HG03457 (cell line): ENCODE measurements around the gene LRRC4C.
"Not testable (repeated sequence)": the region's sequence is repeated elsewhere in the genome, so short reads cannot be mapped to it uniquely, and the experiment has no call there.

ENCODE experiments used
- ATAC-seq: cut with Tn5 transposase; IDR thresholded peaks from one replicate; pipeline ENCODE4 v1.9.1; 2021; ENCODE audit warnings: moderate number of reproducible peaks; ENCODE audit not compliant: unreplicated experiment

Gene LRRC4C

GRCh38 chr11:40921246-40921645 lies 538.2 kb downstream of the LRRC4C start:
- no peak for ATAC-seq

GRCh38 chr11:40910774-40911173 lies 548.7 kb downstream of the LRRC4C start:
- not testable (repeated sequence) for ATAC-seq

GRCh38 chr11:40894501-40894900 lies 565.0 kb downstream of the LRRC4C start:
- no peak for ATAC-seq

- ATAC-seq = no peak
Measured at GRCh38 chr11:40885250-40885954, 574.0 kb downstream of the LRRC4C start.

GRCh38 chr11:40882301-40882700 lies 577.2 kb downstream of the LRRC4C start:
- ATAC-seq = no peak

- ATAC-seq = no peak
Measured at GRCh38 chr11:40879911-40880310, 579.5 kb downstream of the LRRC4C start.

GRCh38 chr11:40877981-40878380 lies 581.5 kb downstream of the LRRC4C start:
- ATAC-seq = no peak

- no peak for ATAC-seq
Measured at GRCh38 chr11:40877256-40877655, 582.2 kb downstream of the LRRC4C start.

GRCh38 chr11:40867991-40868632 lies 591.3 kb downstream of the LRRC4C start:
- ATAC-seq = no peak

GRCh38 chr11:40857754-40858153 lies 601.7 kb downstream of the LRRC4C start:
- ATAC-seq = not testable (repeated sequence)

GRCh38 chr11:40842750-40843339 lies 616.6 kb downstream of the LRRC4C start:
- no peak for ATAC-seq

GRCh38 chr11:40841231-40841630 lies 618.2 kb downstream of the LRRC4C start:
- no peak for ATAC-seq

GRCh38 chr11:40838181-40838683 lies 621.2 kb downstream of the LRRC4C start:
- no peak for ATAC-seq

- ATAC-seq = no peak
Measured at GRCh38 chr11:40827116-40827515, 632.3 kb downstream of the LRRC4C start.

- ATAC-seq = no peak
Measured at GRCh38 chr11:40826601-40827000, 632.9 kb downstream of the LRRC4C start.

GRCh38 chr11:40825201-40825834 lies 634.1 kb downstream of the LRRC4C start:
- ATAC-seq = no peak

GRCh38 chr11:40819230-40819629 lies 640.2 kb downstream of the LRRC4C start:
- ATAC-seq = no peak

- no peak for ATAC-seq
Measured at GRCh38 chr11:40816976-40817375, 642.5 kb downstream of the LRRC4C start.

- ATAC-seq = no peak
Measured at GRCh38 chr11:40797981-40798380, 661.5 kb downstream of the LRRC4C start.

- no peak for ATAC-seq
Measured at GRCh38 chr11:40787224-40787623, 672.2 kb downstream of the LRRC4C start.

GRCh38 chr11:40763046-40763445 lies 696.4 kb downstream of the LRRC4C start:
- ATAC-seq = no peak

- no peak for ATAC-seq
Measured at GRCh38 chr11:40759341-40759740, 700.1 kb downstream of the LRRC4C start.
